GM12873 (cell line): Measurements from ENCODE around the gene SIDT2.
A peak's percentile ranks its signal among the peaks of the same experiment; 100 is the strongest.

Source experiments
- CTCF ChIP-seq: IDR thresholded peaks from 2 replicates; pipeline ENCODE4 v1.5.1; 2012; ENCODE audit warnings: low read depth, mild to moderate bottlenecking, moderate library complexity, low read length, control low read depth; ENCODE audit not compliant: insufficient read depth; ENCODE audit errors: missing control alignments

The SIDT2 gene

GRCh38 chr11:117205211-117205818 is 26.8 kb downstream of the SIDT2 start:
- no peak for TF ChIP-seq CTCF

GRCh38 chr11:117208710-117209109 is 30.2 kb downstream of the SIDT2 start:
- TF ChIP-seq CTCF: peak; percentile 4

- TF ChIP-seq CTCF: no peak
These were observed 32.1 kb downstream of the SIDT2 start for GRCh38 chr11:117210620-117211019.

GRCh38 chr11:117212697-117213355 is 34.3 kb downstream of the SIDT2 start:
- TF ChIP-seq CTCF: no peak

- TF ChIP-seq CTCF: no peak
These were observed 36.0 kb downstream of the SIDT2 start for GRCh38 chr11:117214404-117215110.

GRCh38 chr11:117217141-117218084 is 38.9 kb downstream of the SIDT2 start:
- TF ChIP-seq CTCF: no peak
